HEK293T (cell line): ENCODE results near the gene TPPP2.

ENCODE experiments used
- CTBP1 ChIP-seq: fragments of 450-650 bp; IDR thresholded peaks from 2 replicates; pipeline ENCODE4 v1.6.1; 2016; ENCODE audit warnings: borderline replicate concordance
- FOXA1 ChIP-seq: fragments of 450-650 bp; IDR thresholded peaks from 2 replicates; pipeline ENCODE4 v1.6.1; 2016; ENCODE audit warnings: mild to moderate bottlenecking
- FOXK2 ChIP-seq: fragments of 450-650 bp; IDR thresholded peaks from 2 replicates; pipeline ENCODE4 v1.6.1; 2016; ENCODE audit warnings: mild to moderate bottlenecking
- NFRKB ChIP-seq: fragments of 450-650 bp; IDR thresholded peaks from 2 replicates; pipeline ENCODE4 v1.6.1; 2016; ENCODE audit warnings: mild to moderate bottlenecking, moderate library complexity
- PKNOX1 ChIP-seq: fragments of 450-650 bp; IDR thresholded peaks from 2 replicates; pipeline ENCODE4 v1.6.1; 2016
- SP1 ChIP-seq: fragments of 450-650 bp; IDR thresholded peaks from 2 replicates; pipeline ENCODE4 v1.6.1; 2017
- ZNF384 ChIP-seq: fragments of 450-650 bp; IDR thresholded peaks from 2 replicates; pipeline ENCODE4 v1.6.1; 2016

- TF ChIP-seq NFRKB, result no peak
- TF ChIP-seq PKNOX1, result no peak
- no peak for TF ChIP-seq SP1
- TF ChIP-seq FOXK2, result no peak
- no peak for TF ChIP-seq ZNF384
- TF ChIP-seq FOXA1, result no peak
- no peak for TF ChIP-seq CTBP1
Observed at GRCh38 chr14:21056520-21057163, 26.6 kb downstream of the TPPP2 start.
